ENCODE measurements around the gene OPALIN. TPM values are rescaled to one million over a fixed set of nuclear protein-coding genes. Genes with fewer than 3 reads are reported as not detected.

The OPALIN gene
- total and polyA plus RNA-seq, 10 of the 15 experiments (the other 5 are each of a cell fraction or from before 2014, with no cell fraction given) = not detected

- TF ChIP-seq ZBTB40 (IDR thresholded peaks at IDR 0.05; ENCODE audit: borderline replicate concordance) (no peak), ZSCAN29 (IDR thresholded peaks at IDR 0.05) (no peak), RUNX3 (IDR thresholded peaks at IDR 0.05; ENCODE audit: low read length) (no peak), KAT2A (conservative IDR thresholded peaks at IDR 0.05; ENCODE audit: control insufficient read depth, low read depth, low read length) (no peak), RB1 (IDR thresholded peaks at IDR 0.05; ENCODE audit: borderline replicate concordance) (no peak), KDM1A (IDR thresholded peaks at IDR 0.05; ENCODE audit: borderline replicate concordance) (no peak)
- TF ChIP-seq, protein P1, sequence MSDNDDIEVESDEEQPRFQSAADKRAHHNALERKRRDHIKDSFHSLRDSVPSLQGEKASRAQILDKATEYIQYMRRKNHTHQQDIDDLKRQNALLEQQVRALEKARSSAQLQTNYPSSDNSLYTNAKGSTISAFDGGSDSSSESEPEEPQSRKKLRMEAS (IDR thresholded peaks at IDR 0.05; ENCODE audit: low read depth, low read length) = no peak
- TF ChIP-seq, protein P2, sequence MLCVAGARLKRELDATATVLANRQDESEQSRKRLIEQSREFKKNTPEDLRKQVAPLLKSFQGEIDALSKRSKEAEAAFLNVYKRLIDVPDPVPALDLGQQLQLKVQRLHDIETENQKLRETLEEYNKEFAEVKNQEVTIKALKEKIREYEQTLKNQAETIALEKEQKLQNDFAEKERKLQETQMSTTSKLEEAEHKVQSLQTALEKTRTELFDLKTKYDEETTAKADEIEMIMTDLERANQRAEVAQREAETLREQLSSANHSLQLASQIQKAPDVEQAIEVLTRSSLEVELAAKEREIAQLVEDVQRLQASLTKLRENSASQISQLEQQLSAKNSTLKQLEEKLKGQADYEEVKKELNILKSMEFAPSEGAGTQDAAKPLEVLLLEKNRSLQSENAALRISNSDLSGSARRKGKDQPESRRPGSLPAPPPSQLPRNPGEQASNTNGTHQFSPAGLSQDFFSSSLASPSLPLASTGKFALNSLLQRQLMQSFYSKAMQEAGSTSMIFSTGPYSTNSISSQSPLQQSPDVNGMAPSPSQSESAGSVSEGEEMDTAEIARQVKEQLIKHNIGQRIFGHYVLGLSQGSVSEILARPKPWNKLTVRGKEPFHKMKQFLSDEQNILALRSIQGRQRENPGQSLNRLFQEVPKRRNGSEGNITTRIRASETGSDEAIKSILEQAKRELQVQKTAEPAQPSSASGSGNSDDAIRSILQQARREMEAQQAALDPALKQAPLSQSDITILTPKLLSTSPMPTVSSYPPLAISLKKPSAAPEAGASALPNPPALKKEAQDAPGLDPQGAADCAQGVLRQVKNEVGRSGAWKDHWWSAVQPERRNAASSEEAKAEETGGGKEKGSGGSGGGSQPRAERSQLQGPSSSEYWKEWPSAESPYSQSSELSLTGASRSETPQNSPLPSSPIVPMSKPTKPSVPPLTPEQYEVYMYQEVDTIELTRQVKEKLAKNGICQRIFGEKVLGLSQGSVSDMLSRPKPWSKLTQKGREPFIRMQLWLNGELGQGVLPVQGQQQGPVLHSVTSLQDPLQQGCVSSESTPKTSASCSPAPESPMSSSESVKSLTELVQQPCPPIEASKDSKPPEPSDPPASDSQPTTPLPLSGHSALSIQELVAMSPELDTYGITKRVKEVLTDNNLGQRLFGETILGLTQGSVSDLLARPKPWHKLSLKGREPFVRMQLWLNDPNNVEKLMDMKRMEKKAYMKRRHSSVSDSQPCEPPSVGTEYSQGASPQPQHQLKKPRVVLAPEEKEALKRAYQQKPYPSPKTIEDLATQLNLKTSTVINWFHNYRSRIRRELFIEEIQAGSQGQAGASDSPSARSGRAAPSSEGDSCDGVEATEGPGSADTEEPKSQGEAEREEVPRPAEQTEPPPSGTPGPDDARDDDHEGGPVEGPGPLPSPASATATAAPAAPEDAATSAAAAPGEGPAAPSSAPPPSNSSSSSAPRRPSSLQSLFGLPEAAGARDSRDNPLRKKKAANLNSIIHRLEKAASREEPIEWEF (IDR thresholded peaks at IDR 0.05; ENCODE audit: insufficient replicate concordance, low read depth, low read length) = no peak
Measured at GRCh38 chr10:96352027-96352426, 6.8 kb downstream of the OPALIN start (continued).

Data from GM12878 (cell line).